Activated CD8-positive, alpha-beta memory T cell treated with anti-CD3 and anti-CD28 coated beads for 1 hour (primary cell): ENCODE measurements around the gene HACD2.
"Not testable (repeated sequence)": the region's sequence is repeated elsewhere in the genome, so short reads cannot be mapped to it uniquely, and the experiment has no call there.

Source experiments
- DNase-seq, 2 donors: peaks; one replicate each; pipeline ENCODE4 v3.0.0-alpha.2; 2020; ENCODE audit warnings: low read depth in 1 of 2; ENCODE audit errors: extremely low read depth in 1 of 2

HACD2 gene

GRCh38 chr3:123611674-123612073 lies 26.8 kb upstream of the HACD2 start:
- DNase-seq = not testable (repeated sequence)

- DNase-seq = no peak
Measured at GRCh38 chr3:123611082-123611481, 26.2 kb upstream of the HACD2 start.

- no peak for DNase-seq
Measured at GRCh38 chr3:123610331-123610730, 25.5 kb upstream of the HACD2 start.

GRCh38 chr3:123609063-123609462 lies 24.2 kb upstream of the HACD2 start:
- DNase-seq = no peak

GRCh38 chr3:123608263-123608937 lies 23.5 kb upstream of the HACD2 start:
- DNase-seq = no peak

- no peak for DNase-seq
Measured at GRCh38 chr3:123606527-123606926, 21.7 kb upstream of the HACD2 start.

GRCh38 chr3:123605789-123606234 lies 21.0 kb upstream of the HACD2 start:
- no peak for DNase-seq

GRCh38 chr3:123603153-123603552 lies 18.3 kb upstream of the HACD2 start:
- DNase-seq = not testable (repeated sequence)

GRCh38 chr3:123602325-123602724 lies 17.5 kb upstream of the HACD2 start:
- no peak for DNase-seq

- not testable (repeated sequence) for DNase-seq
Measured at GRCh38 chr3:123600863-123601262, 16.0 kb upstream of the HACD2 start.

- DNase-seq = no peak
Measured at GRCh38 chr3:123597561-123597960, 12.7 kb upstream of the HACD2 start.

GRCh38 chr3:123595396-123596180 lies 10.7 kb upstream of the HACD2 start:
- no peak for DNase-seq

GRCh38 chr3:123593381-123593780 lies 8.5 kb upstream of the HACD2 start:
- no peak for DNase-seq

- no peak for DNase-seq
Measured at GRCh38 chr3:123590685-123591450, 6.0 kb upstream of the HACD2 start.

- no peak for DNase-seq
Measured at GRCh38 chr3:123587401-123587800, 2.5 kb upstream of the HACD2 start.

GRCh38 chr3:123586968-123587367 lies 2.1 kb upstream of the HACD2 start:
- no peak for DNase-seq

- no peak for DNase-seq
Measured at GRCh38 chr3:123586131-123586530, 1.3 kb upstream of the HACD2 start.

- no peak for DNase-seq
Measured at GRCh38 chr3:123584284-123584987, 417 bp downstream of the HACD2 start.

GRCh38 chr3:123583561-123583960 lies 1.3 kb downstream of the HACD2 start:
- no peak for DNase-seq

GRCh38 chr3:123582315-123582714 lies 2.5 kb downstream of the HACD2 start:
- DNase-seq = no peak

- DNase-seq = no peak
Measured at GRCh38 chr3:123576122-123576521, 8.7 kb downstream of the HACD2 start.
